Measurements from ENCODE around the gene LSAMP. TPM values are rescaled to one million over a fixed set of nuclear protein-coding genes. Genes with fewer than 3 reads are reported as not detected.

Gene LSAMP
- total and polyA plus RNA-seq, 2 donors (not counting 3 experiments of a cell fraction or from before 2014, with no cell fraction given) = not detected

GRCh38 chr3:116341381-116341780 lies 103.9 kb downstream of the LSAMP start:
- H3K4me3 ChIP-seq (replicated peaks in 1 of 3; ENCODE audit: insufficient read depth in 1 of 3, low read depth in 1 of 3, low read length in 3 of 3) = no peak overlapping the region
- ChIA-PET POLR2A (no interaction called here), CTCF (no interaction called here)
- H3K27ac ChIP-seq (ENCODE audit: insufficient read depth, low read depth, low read length) = no peak overlapping the region
- no peak overlapping the region for H3K4me2 ChIP-seq (ENCODE audit: insufficient read depth, low read length)
- BruUV-seq (replicated peaks) = no TSS peak
- H2AFZ ChIP-seq (ENCODE audit: low read depth, low read length) = no peak overlapping the region
- no peaks in the 10 kb centered on the region for H4K20me1 ChIP-seq (replicated peaks; ENCODE audit: control insufficient read depth, extremely low read depth, insufficient read depth, low read length)
- H3K9me3 ChIP-seq (replicated peaks; ENCODE audit: control insufficient read depth, insufficient read depth, low read length) = no peaks in the 10 kb centered on the region
- H3K4me1 ChIP-seq (ENCODE audit: control insufficient read depth, extremely low read depth, insufficient read depth, low read length) = no peaks in the 10 kb centered on the region
- intact Hi-C loops (cut with micrococcal nuclease) = no loop called here
- H3K36me3 ChIP-seq (ENCODE audit: control insufficient read depth in 2 of 2, extremely low read depth in 1 of 2, insufficient read depth in 2 of 2, low read length in 2 of 2) = no peaks in the 10 kb centered on the region
- H3K9me1 ChIP-seq (replicated peaks; ENCODE audit: control insufficient read depth, extremely low read depth, insufficient read depth, low read length) = no peaks in the 10 kb centered on the region
- no peak for DNase-seq (ENCODE audit: low read depth, low spot score)
- no peaks in the 10 kb centered on the region for H3K27me3 ChIP-seq (ENCODE audit: control insufficient read depth in 2 of 2, insufficient read depth in 2 of 2, low read length in 2 of 2)
- H3K79me2 ChIP-seq (ENCODE audit: control insufficient read depth, insufficient read depth, low read length) = no peaks in the 10 kb centered on the region
- dilution Hi-C loops (cut with MboI; ENCODE audit: extremely low pct_ligation_motif_present, low sequenced_read_pairs) = no loop called here
- no peak for TF ChIP-seq CTCF (IDR thresholded peaks at IDR 0.05; ENCODE audit: extremely low read depth in 1 of 2, insufficient read depth in 1 of 2, low read depth in 1 of 2, low read length in 2 of 2)
- TF ChIP-seq JUN (IDR thresholded peaks at IDR 0.05; ENCODE audit: borderline replicate concordance, insufficient read depth, insufficient read length, low read depth) = no peak
- TF ChIP-seq MAX (IDR thresholded peaks at IDR 0.05; ENCODE audit: insufficient read depth, insufficient read length) = no peak
- TF ChIP-seq POLR2A (IDR thresholded peaks at IDR 0.05; ENCODE audit: low read depth, low read length) = no peak
- TF ChIP-seq EZH2 (IDR thresholded peaks at IDR 0.05; ENCODE audit: borderline replicate concordance, low read depth, low read length, severe bottlenecking) = no peak
- TF ChIP-seq POLR2AphosphoS5 (IDR thresholded peaks at IDR 0.05; ENCODE audit: insufficient read depth, low read depth, low read length) = no peak
- TF ChIP-seq MYC (IDR thresholded peaks at IDR 0.05; ENCODE audit: low read depth, low read length) = no peak
- TF ChIP-seq GATA2 (IDR thresholded peaks at IDR 0.05; ENCODE audit: insufficient read depth, insufficient read length, low read depth, low read length) = no peak
- TF ChIP-seq FOS (IDR thresholded peaks at IDR 0.05; ENCODE audit: borderline replicate concordance, insufficient read depth, low read length) = no peak
- no peak for FAIRE-seq
- H3K9ac ChIP-seq (replicated peaks; ENCODE audit: extremely low read depth, insufficient read depth, low read length) = no peak overlapping the region
